Neuronal stem cell (in vitro differentiated cells): Measurements from ENCODE around the gene PCBP2.

Experiments
- DNase-seq: peaks from one replicate; pipeline ENCODE4 v3.0.0-alpha.2; 2013; ENCODE audit warnings: low spot score
- H2AFZ ChIP-seq: one replicate; pipeline ENCODE4 v1.6.1; 2013; ENCODE audit warnings: mild to moderate bottlenecking, low read length, inconsistent platforms
- H2AK5ac ChIP-seq: 2 replicates; pipeline ENCODE4 v1.6.1; 2013; ENCODE audit warnings: low read depth, mild to moderate bottlenecking, inconsistent platforms, low read length, moderate library complexity, mixed read lengths
- H2BK120ac ChIP-seq: 2 replicates; pipeline ENCODE4 v1.6.1; 2013; ENCODE audit warnings: low read depth, mild to moderate bottlenecking, inconsistent platforms, low read length, moderate library complexity, mixed read lengths
- H2BK12ac ChIP-seq: one replicate; pipeline ENCODE4 v1.6.1; 2013; ENCODE audit warnings: low read length, inconsistent platforms
- H2BK15ac ChIP-seq: 2 replicates; pipeline ENCODE4 v1.6.1; 2013; ENCODE audit warnings: mild to moderate bottlenecking, low read length, inconsistent platforms, mixed read lengths
- H2BK5ac ChIP-seq: one replicate; pipeline ENCODE4 v1.6.1; 2013; ENCODE audit warnings: inconsistent platforms, mild to moderate bottlenecking, low read length, moderate library complexity
- H3K14ac ChIP-seq: one replicate; pipeline ENCODE4 v1.6.1; 2013; ENCODE audit warnings: low read length, inconsistent platforms
- H3K18ac ChIP-seq: 2 replicates; pipeline ENCODE4 v1.6.1; 2013; ENCODE audit warnings: low read length, inconsistent platforms
- H3K23ac ChIP-seq: 2 replicates; pipeline ENCODE4 v1.6.1; 2013; ENCODE audit warnings: low read depth, mild to moderate bottlenecking, mixed read lengths, low read length, inconsistent platforms; ENCODE audit not compliant: poor library complexity
- H3K27ac ChIP-seq: replicated peaks from 3 replicates; pipeline ENCODE4 v1.5.1; 2013; ENCODE audit warnings: low read length, inconsistent platforms
- H3K27me3 ChIP-seq, 3 experiments: 2 replicates each; pipeline ENCODE4 v1.6.1; 2013; ENCODE audit warnings: low read length in 3 of 3, mild to moderate bottlenecking in 2 of 3, inconsistent platforms in 1 of 3, low read depth in 1 of 3, mixed read lengths in 1 of 3, moderate library complexity in 1 of 3; ENCODE audit not compliant: control insufficient read depth in 3 of 3, insufficient read depth in 3 of 3
- H3K36me3 ChIP-seq, 2 donors: replicated peaks in 1 of 2; 2 replicates each; pipeline ENCODE4 v1.6.1; 2013; ENCODE audit warnings: low read length in 2 of 2; ENCODE audit not compliant: control insufficient read depth in 2 of 2, insufficient read depth in 2 of 2
- H3K4ac ChIP-seq: 2 replicates; pipeline ENCODE4 v1.6.1; 2013; ENCODE audit warnings: inconsistent platforms, mild to moderate bottlenecking, low read length, moderate library complexity
- H3K4me1 ChIP-seq, 2 donors: 1 replicate in 1 of 2; 2 replicates in 1 of 2; pipeline ENCODE4 v1.6.1; 2013; ENCODE audit warnings: low read length in 2 of 2, low read depth in 1 of 2; ENCODE audit not compliant: control insufficient read depth in 2 of 2, insufficient read depth in 1 of 2
- H3K4me2 ChIP-seq: one replicate; pipeline ENCODE4 v1.6.1; 2013; ENCODE audit warnings: mild to moderate bottlenecking, low read length, inconsistent platforms; ENCODE audit not compliant: insufficient read depth, poor library complexity, severe bottlenecking
- H3K4me3 ChIP-seq, 2 donors: 2 replicates each; pipeline ENCODE4 v1.5.1; 2013; ENCODE audit warnings: low read length in 2 of 2, mild to moderate bottlenecking in 2 of 2, inconsistent platforms in 1 of 2, moderate library complexity in 1 of 2
- H3K79me1 ChIP-seq: one replicate; pipeline ENCODE4 v1.6.1; 2013; ENCODE audit warnings: low read depth, mild to moderate bottlenecking, inconsistent platforms, low read length, moderate library complexity
- H3K9ac ChIP-seq: one replicate; pipeline ENCODE4 v1.6.1; 2013; ENCODE audit warnings: mild to moderate bottlenecking, low read depth, low read length, inconsistent platforms; ENCODE audit not compliant: poor library complexity
- H3K9me3 ChIP-seq, 2 donors: replicated peaks in 1 of 2; 2 replicates each; pipeline versions ENCODE3 to v1.6.1; 2013; ENCODE audit warnings: low read length in 2 of 2, mild to moderate bottlenecking in 2 of 2, inconsistent platforms in 1 of 2, low read depth in 1 of 2, mixed read lengths in 1 of 2, moderate library complexity in 1 of 2; ENCODE audit not compliant: control insufficient read depth in 2 of 2, insufficient read depth in 1 of 2
- H4K8ac ChIP-seq: one replicate; pipeline ENCODE4 v1.6.1; 2013; ENCODE audit warnings: low read depth, mild to moderate bottlenecking, inconsistent platforms, low read length, moderate library complexity
- H4K91ac ChIP-seq: one replicate; pipeline ENCODE4 v1.6.1; 2013; ENCODE audit warnings: low read length, low read depth, mild to moderate bottlenecking, inconsistent platforms; ENCODE audit not compliant: poor library complexity
- whole genome bisulfite sequencing, 2 donors: extraction: QIAGEN DNeasy Blood & Tissue Kit; methylation state at CpG; one replicate each; pipeline ENCODE4 v1.1.7; 2013; ENCODE audit warnings: missing lambda C conversion rate in 2 of 2, mixed read lengths in 1 of 2; ENCODE audit not compliant: insufficient read length in 2 of 2, insufficient replicate concordance in 1 of 2; ENCODE audit errors: extremely low coverage in 2 of 2; 5-methylcytosine and 5-hydroxymethylcytosine counted together

The PCBP2 gene

GRCh38 chr12:53472056-53472582 lies 20.2 kb downstream of the PCBP2 start:
- no peak overlapping the region for H3K4me3 ChIP-seq
- no peak overlapping the region for H4K8ac ChIP-seq
- no peak overlapping the region for H4K91ac ChIP-seq
- no peak overlapping the region for H3K4me2 ChIP-seq
- no peak overlapping the region for H3K27ac ChIP-seq
- H2AK5ac ChIP-seq, result no peak overlapping the region
- no CpG with 5 or more reads among the region's 1 CpG for WGBS, 2 donors
- H2BK5ac ChIP-seq, result no peak overlapping the region
- H3K18ac ChIP-seq, result no peak overlapping the region
- no peak overlapping the region for H2BK12ac ChIP-seq
- peaks cover 0 to 7% of the 10 kb centered on the region in 2 donors for H3K4me1 ChIP-seq
- no peaks in the 10 kb centered on the region for H3K9me3 ChIP-seq
- H3K14ac ChIP-seq, result no peak overlapping the region
- peaks cover 59 to 100% of the 10 kb centered on the region in 2 donors for H3K36me3 ChIP-seq
- H3K27me3 ChIP-seq, result no peaks in the 10 kb centered on the region
- no peak overlapping the region for H3K4ac ChIP-seq
- no peak for DNase-seq
- H3K9ac ChIP-seq, result no peak overlapping the region
- H2BK120ac ChIP-seq, result no peak overlapping the region
- H2AFZ ChIP-seq, result no peak overlapping the region
- H2BK15ac ChIP-seq, result no peak overlapping the region
- no peak overlapping the region for H3K23ac ChIP-seq
- peaks cover 7% of the 10 kb centered on the region for H3K79me1 ChIP-seq

- Histone ChIP-seq H3K23ac (no peak overlapping the region), H3K36me3 (peaks cover 50 to 98% of the 10 kb centered on the region in 2 donors), H2AK5ac (no peak overlapping the region), H3K18ac (no peak overlapping the region), H3K4me2 (no peak overlapping the region), H3K9me3 (no peaks in the 10 kb centered on the region), H2AFZ (no peak overlapping the region), H3K14ac (no peak overlapping the region), H3K27ac (no peak overlapping the region), H2BK15ac (no peak overlapping the region), H2BK12ac (no peak overlapping the region), H2BK120ac (no peak overlapping the region), H3K4me1 (peaks cover 2 to 10% of the 10 kb centered on the region in 2 donors), H2BK5ac (no peak overlapping the region), H4K8ac (no peak overlapping the region), H3K79me1 (peaks cover 5% of the 10 kb centered on the region), H3K9ac (no peak overlapping the region), H4K91ac (no peak overlapping the region), H3K27me3 (no peaks in the 10 kb centered on the region), H3K4ac (no peak overlapping the region), H3K4me3 (no peak overlapping the region)
- no CpG with 5 or more reads among the region's 2 CpGs for WGBS, 2 donors
- DNase-seq, result no peak
Measured at GRCh38 chr12:53474077-53474476, 22.2 kb downstream of the PCBP2 start.

GRCh38 chr12:53474819-53475218 lies 22.9 kb downstream of the PCBP2 start:
- Histone ChIP-seq H3K27me3 (no peaks in the 10 kb centered on the region), H3K9me3 (no peaks in the 10 kb centered on the region), H2BK5ac (no peak overlapping the region), H3K4me2 (no peak overlapping the region), H2BK120ac (no peak overlapping the region), H3K9ac (no peak overlapping the region), H2AFZ (no peak overlapping the region), H2AK5ac (no peak overlapping the region), H3K18ac (no peak overlapping the region), H2BK12ac (no peak overlapping the region), H3K4ac (no peak overlapping the region), H3K4me1 (peaks cover 2 to 11% of the 10 kb centered on the region in 2 donors), H3K36me3 (peaks cover 50 to 98% of the 10 kb centered on the region in 2 donors), H3K23ac (no peak overlapping the region), H2BK15ac (no peak overlapping the region), H3K79me1 (peaks cover 5% of the 10 kb centered on the region), H4K8ac (no peak overlapping the region), H3K4me3 (no peak overlapping the region), H3K27ac (no peak overlapping the region), H3K14ac (no peak overlapping the region), H4K91ac (no peak overlapping the region)
- DNase-seq, result no peak
- WGBS, 2 donors, result no CpG with 5 or more reads among the region's 13 CpGs

GRCh38 chr12:53476769-53477209 lies 24.9 kb downstream of the PCBP2 start:
- Histone ChIP-seq H2BK12ac (no peak overlapping the region), H3K14ac (no peak overlapping the region), H3K18ac (no peak overlapping the region), H3K4ac (no peak overlapping the region), H3K23ac (no peak overlapping the region), H3K27me3 (no peaks in the 10 kb centered on the region), H3K27ac (no peak overlapping the region), H2BK5ac (no peak overlapping the region), H2BK15ac (no peak overlapping the region), H2AFZ (no peak overlapping the region), H3K36me3 (peaks cover 49 to 98% of the 10 kb centered on the region in 2 donors), H2AK5ac (no peak overlapping the region), H3K4me1 (peaks cover 5 to 18% of the 10 kb centered on the region in 2 donors), H2BK120ac (no peak overlapping the region), H3K4me3 (no peak overlapping the region), H4K91ac (no peak overlapping the region), H3K9ac (no peak overlapping the region), H3K9me3 (no peaks in the 10 kb centered on the region), H4K8ac (no peak overlapping the region), H3K79me1 (peaks cover 5% of the 10 kb centered on the region), H3K4me2 (no peak overlapping the region)
- WGBS, 2 donors, result no CpG with 5 or more reads among the region's 2 CpGs
- DNase-seq, result no peak
